CD4-positive, alpha-beta T cell (primary cell): ENCODE measurements around the gene BICD1. TPM values are rescaled to one million over a fixed set of nuclear protein-coding genes. Genes with fewer than 3 reads are reported as not detected.

ENCODE experiments used
- ATAC-seq: fragments of 200-7000 bp; cut with Tn5 transposase; one replicate; pipeline ENCODE4 v1.10.0; 2022; ENCODE audit warnings: mild to moderate bottlenecking; ENCODE audit not compliant: poor library complexity
- CTCF ChIA-PET: fragments of 350-600 bp; sonication (Branson Sonifier 250); formaldehyde crosslinking; loops from one replicate; lab custom pipeline; 2021; ENCODE audit warnings: antibody characterized with exemption, inconsistent platforms; lab: Charles Lee
- POLR2A ChIA-PET: fragments of 350-600 bp; sonication (Branson Sonifier 250); formaldehyde crosslinking; loops from one replicate; lab custom pipeline; 2021; ENCODE audit warnings: antibody characterized with exemption, inconsistent platforms; lab: Charles Lee
- DNase-seq, 14 experiments: peaks; one replicate each; pipeline ENCODE4 v3.0.0-alpha.2; 2013 to 2020; ENCODE audit warnings: mixed read lengths in 2 of 14
- H3K27ac ChIP-seq, 2 donors: one replicate each; pipeline versions ENCODE4 v1.5.1 to v1.7.0; 2013; ENCODE audit warnings: low read length in 2 of 2, low read depth in 1 of 2, mild to moderate bottlenecking in 1 of 2
- H3K27me3 ChIP-seq, 2 experiments: 1 replicate in 1 of 2; 2 replicates in 1 of 2; pipeline versions ENCODE4 v1.6.1 to v1.7.0; 2013; ENCODE audit warnings: low read length in 2 of 2, control low read depth in 1 of 2, mild to moderate bottlenecking in 1 of 2, moderate library complexity in 1 of 2; ENCODE audit not compliant: insufficient read depth in 2 of 2, control insufficient read depth in 1 of 2
- H3K36me3 ChIP-seq: one replicate; pipeline ENCODE4 v1.6.1; 2013; ENCODE audit warnings: low read length, control low read depth; ENCODE audit not compliant: insufficient read depth
- H3K4me1 ChIP-seq: one replicate; pipeline ENCODE4 v1.6.1; 2013; ENCODE audit warnings: low read length, control low read depth; ENCODE audit not compliant: insufficient read depth
- H3K4me3 ChIP-seq: one replicate; pipeline ENCODE4 v1.5.1; 2013; ENCODE audit warnings: mild to moderate bottlenecking, low read length, moderate library complexity
- H3K9me3 ChIP-seq, 2 experiments: 1 replicate in 1 of 2; 2 replicates in 1 of 2; pipeline versions ENCODE4 v1.6.1 to v1.7.0; 2013; ENCODE audit warnings: low read length in 2 of 2, mild to moderate bottlenecking in 2 of 2, control low read depth in 1 of 2, moderate library complexity in 1 of 2; ENCODE audit not compliant: control insufficient read depth in 1 of 2, insufficient read depth in 1 of 2
- H3K27ac Mint-ChIP-seq: one replicate; pipeline ENCODE4 v1.8.0; 2020; ENCODE audit warnings: mixed read lengths
- H3K27me3 Mint-ChIP-seq: one replicate; pipeline ENCODE4 v1.8.0; 2021; ENCODE audit warnings: mixed read lengths
- H3K36me3 Mint-ChIP-seq: one replicate; pipeline ENCODE4 v1.8.0; 2021; ENCODE audit warnings: low read depth, mixed read lengths
- H3K4me1 Mint-ChIP-seq: one replicate; pipeline ENCODE4 v1.8.0; 2021; ENCODE audit warnings: low read depth, mixed read lengths
- H3K4me3 Mint-ChIP-seq: one replicate; pipeline ENCODE4 v1.8.0; 2020; ENCODE audit warnings: mild to moderate bottlenecking, mixed read lengths
- H3K9me3 Mint-ChIP-seq: one replicate; pipeline ENCODE4 v1.8.0; 2020; ENCODE audit warnings: mixed read lengths
- CTCF ChIP-seq: fragments of 200-600 bp; IDR thresholded peaks from one replicate; pipeline ENCODE4 v1.8.0; 2022; ENCODE audit warnings: antibody characterized with exemption, mild to moderate bottlenecking
- intact Hi-C, 2 experiments: fragments of 100-400 bp; cut with DNase I in 1 of 2; cut with micrococcal nuclease in 1 of 2; formaldehyde crosslinking; loops; one replicate each; pipeline versions ENCODE4 v1.15.1 to v1.9.0; 2023 to 2025; cut with DNase I, micrococcal nuclease
- total RNA-seq, 174 experiments: library from RNA in 2 of 174; stranded (reverse) in 2 of 174; gene quantifications; one replicate each; pipeline ENCODE4 v1.2.3 and lab custom pipeline; 2021 to 2026

The BICD1 gene
- total RNA-seq, 2 experiments from 2014 or later = 13.5 to 14.3 TPM

GRCh38 chr12:32233568-32233967, 126.9 kb downstream of the BICD1 start:
- no peak for TF ChIP-seq CTCF
- H3K4me3 Mint-ChIP-seq = no peak overlapping the region
- Histone ChIP-seq H3K9me3 (peaks cover 5% of the 10 kb centered on the region in 2 experiments), H3K27ac (no peak overlapping the region), H3K27me3 (no peaks in the 10 kb centered on the region), H3K36me3 (no peaks in the 10 kb centered on the region), H3K4me1 (no peaks in the 10 kb centered on the region), H3K4me3 (no peak overlapping the region)
- H3K9me3 Mint-ChIP-seq = peaks cover 2% of the 10 kb centered on the region
- CTCF ChIA-PET = no interaction called here
- H3K4me1 Mint-ChIP-seq = no peaks in the 10 kb centered on the region
- ATAC-seq (no peak), DNase-seq (no peak)
- POLR2A ChIA-PET = no interaction called here
- intact Hi-C loops = no loop called here
- peaks cover 22% of the 10 kb centered on the region for H3K36me3 Mint-ChIP-seq
- no peaks in the 10 kb centered on the region for H3K27me3 Mint-ChIP-seq
- H3K27ac Mint-ChIP-seq = no peak overlapping the region

GRCh38 chr12:32235251-32235650, 128.6 kb downstream of the BICD1 start:
- Mint-ChIP-seq H3K9me3 (peaks cover 2% of the 10 kb centered on the region), H3K36me3 (peaks cover 22% of the 10 kb centered on the region), H3K27me3 (no peaks in the 10 kb centered on the region), H3K4me3 (no peak overlapping the region), H3K27ac (no peak overlapping the region), H3K4me1 (no peaks in the 10 kb centered on the region)
- Histone ChIP-seq H3K4me1 (no peaks in the 10 kb centered on the region), H3K27ac (no peak overlapping the region), H3K9me3 (peaks cover 5% of the 10 kb centered on the region in 2 experiments), H3K4me3 (no peak overlapping the region), H3K27me3 (no peaks in the 10 kb centered on the region), H3K36me3 (no peaks in the 10 kb centered on the region)
- ATAC-seq = no peak
- ChIA-PET POLR2A (interaction anchor here (0.7 kb wide), 1 partner anchor 184 kb away, joined by 3 read pairs; no protein-coding TSS in a partner anchor), CTCF (interaction anchor here (0.6 kb wide), 1 partner anchor 11 kb away, joined by 3 read pairs; no protein-coding TSS in a partner anchor)
- intact Hi-C loops = no loop called here
- no peak for DNase-seq
- no peak for TF ChIP-seq CTCF

- no peak for DNase-seq
- Mint-ChIP-seq H3K36me3 (peaks cover 19% of the 10 kb centered on the region), H3K27me3 (no peaks in the 10 kb centered on the region), H3K4me1 (no peaks in the 10 kb centered on the region), H3K9me3 (peaks cover 2% of the 10 kb centered on the region), H3K27ac (no peak overlapping the region), H3K4me3 (no peak overlapping the region)
- intact Hi-C loops = no loop called here
- Histone ChIP-seq H3K36me3 (no peaks in the 10 kb centered on the region), H3K4me3 (no peak overlapping the region), H3K4me1 (no peaks in the 10 kb centered on the region), H3K27me3 (no peaks in the 10 kb centered on the region), H3K9me3 (peaks cover 5% of the 10 kb centered on the region in 2 experiments), H3K27ac (no peak overlapping the region)
- ATAC-seq = no peak
- ChIA-PET CTCF (no interaction called here), POLR2A (no interaction called here)
- no peak for TF ChIP-seq CTCF
Measured at GRCh38 chr12:32240162-32240561, 133.5 kb downstream of the BICD1 start.
